Activated naive CD4-positive, alpha-beta T cell treated with anti-CD3 and anti-CD28 coated beads, Interleukin-2, amount 50 U/mL, for 24 hours (primary cell): ENCODE data around the gene KASH5.

Experiments used
- H3K27ac Mint-ChIP-seq: one replicate; pipeline ENCODE4 v1.8.0; 2021; ENCODE audit warnings: mild to moderate bottlenecking, mixed read lengths
- H3K27me3 Mint-ChIP-seq: one replicate; pipeline ENCODE4 v1.8.0; 2021; ENCODE audit warnings: mixed read lengths
- H3K36me3 Mint-ChIP-seq: one replicate; pipeline ENCODE4 v1.8.0; 2021; ENCODE audit warnings: mixed read lengths
- H3K4me1 Mint-ChIP-seq: one replicate; pipeline ENCODE4 v1.8.0; 2021; ENCODE audit warnings: mixed read lengths
- H3K4me3 Mint-ChIP-seq: one replicate; pipeline ENCODE4 v1.8.0; 2021; ENCODE audit warnings: mild to moderate bottlenecking, mixed read lengths
- H3K9me3 Mint-ChIP-seq: one replicate; pipeline ENCODE4 v1.8.0; 2021; ENCODE audit warnings: mixed read lengths

Gene KASH5

DNA sequence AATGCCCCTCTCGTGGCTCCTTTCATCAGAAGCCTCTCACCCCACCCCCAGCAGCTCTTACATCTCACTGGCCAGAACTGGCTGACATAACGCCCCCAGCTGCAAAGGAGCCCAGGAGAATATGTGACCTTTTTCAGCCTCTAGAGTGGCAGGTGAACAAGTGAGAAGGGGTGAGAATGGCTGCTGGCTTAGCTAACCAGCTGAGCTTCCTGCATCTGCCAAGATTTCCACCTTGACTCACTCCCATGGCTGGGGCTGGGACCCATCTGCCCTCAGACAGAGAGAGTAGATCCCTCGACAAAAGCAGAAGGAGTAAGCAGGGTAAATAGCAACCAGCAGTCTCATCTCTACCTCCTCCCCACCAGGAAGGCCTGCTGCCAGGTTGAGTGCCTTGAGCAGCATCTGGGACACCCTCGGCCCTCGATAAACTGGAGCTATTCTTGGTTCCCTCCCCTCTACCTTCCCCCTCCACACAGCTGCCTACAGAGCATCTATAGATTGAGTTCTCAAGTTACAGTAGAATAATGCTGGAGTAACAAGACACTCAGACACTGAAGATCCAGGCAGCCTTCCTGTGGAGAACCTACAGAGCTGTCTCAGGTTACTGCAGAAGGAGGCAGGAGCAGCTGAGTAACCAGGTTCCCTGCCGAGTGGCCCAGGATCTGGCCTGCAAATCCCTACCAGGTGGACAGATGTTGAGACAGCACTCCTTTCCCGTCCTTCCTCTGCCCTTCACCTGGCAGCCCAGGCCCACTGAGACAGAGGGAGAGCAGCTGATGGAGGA is 15.5 kb downstream of the KASH5 start:
- Mint-ChIP-seq H3K4me3 (no peak overlapping the region), H3K36me3 (no peaks in the 10 kb centered on the region), H3K4me1 (peaks cover 19% of the 10 kb centered on the region), H3K27me3 (no peaks in the 10 kb centered on the region), H3K9me3 (no peaks in the 10 kb centered on the region), H3K27ac (peak overlapping the region; percentile 30)

DNA sequence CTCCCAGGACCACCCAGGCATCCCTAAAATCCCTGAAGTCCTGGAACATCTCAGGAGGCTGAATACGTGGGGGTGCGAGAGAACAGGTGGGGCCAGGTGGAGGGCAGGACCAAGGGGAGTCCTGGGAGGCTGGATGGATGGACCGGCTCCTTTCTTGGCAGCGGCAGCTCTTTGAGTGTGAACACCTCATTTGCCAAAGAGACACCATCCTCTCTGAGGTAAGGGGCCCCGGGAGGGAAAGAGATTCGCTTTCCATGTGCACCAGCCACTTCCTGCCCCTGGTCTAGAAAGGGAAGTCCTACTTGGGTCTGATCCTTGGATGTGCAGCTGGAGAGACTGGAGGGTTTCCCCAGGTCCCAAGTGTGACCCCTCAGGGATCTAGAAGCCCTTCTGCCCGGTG is 19.0 kb downstream of the KASH5 start:
- peaks cover 43% of the 10 kb centered on the region for H3K4me1 Mint-ChIP-seq
- no peaks in the 10 kb centered on the region for H3K36me3 Mint-ChIP-seq
- H3K27me3 Mint-ChIP-seq = no peaks in the 10 kb centered on the region
- H3K27ac Mint-ChIP-seq = no peak overlapping the region
- no peak overlapping the region for H3K4me3 Mint-ChIP-seq
- no peaks in the 10 kb centered on the region for H3K9me3 Mint-ChIP-seq

DNA sequence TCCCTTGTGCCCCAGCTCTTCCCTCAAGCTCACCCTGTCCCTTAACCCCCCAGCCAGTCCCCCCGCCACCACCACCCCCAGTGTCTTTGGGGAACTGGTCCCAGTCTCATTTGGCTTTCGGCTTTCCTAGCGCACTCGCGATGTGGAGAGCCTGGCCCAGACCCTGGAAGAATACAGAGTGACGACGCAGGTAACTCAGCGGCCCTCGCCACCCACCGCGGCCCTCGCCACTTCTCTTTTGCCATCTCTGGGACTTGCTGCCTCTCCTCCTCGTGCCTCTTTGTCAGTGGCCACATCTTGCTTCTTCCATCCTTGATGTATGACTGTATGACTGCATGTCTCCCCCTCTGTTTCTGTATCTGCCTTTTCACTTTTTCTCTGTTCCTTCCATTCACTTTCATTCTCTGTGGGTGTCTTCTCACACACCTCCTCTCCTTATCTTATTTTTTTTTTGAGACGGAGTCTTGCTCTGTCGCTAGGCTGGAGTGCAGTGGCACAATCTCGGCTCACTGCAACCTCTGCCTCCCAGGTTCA is 19.5 kb downstream of the KASH5 start:
- no peaks in the 10 kb centered on the region for H3K27me3 Mint-ChIP-seq
- H3K4me3 Mint-ChIP-seq = no peak overlapping the region
- H3K36me3 Mint-ChIP-seq = no peaks in the 10 kb centered on the region
- peak overlapping the region; percentile 26 for H3K27ac Mint-ChIP-seq
- H3K4me1 Mint-ChIP-seq = peaks cover 48% of the 10 kb centered on the region
- no peaks in the 10 kb centered on the region for H3K9me3 Mint-ChIP-seq

DNA sequence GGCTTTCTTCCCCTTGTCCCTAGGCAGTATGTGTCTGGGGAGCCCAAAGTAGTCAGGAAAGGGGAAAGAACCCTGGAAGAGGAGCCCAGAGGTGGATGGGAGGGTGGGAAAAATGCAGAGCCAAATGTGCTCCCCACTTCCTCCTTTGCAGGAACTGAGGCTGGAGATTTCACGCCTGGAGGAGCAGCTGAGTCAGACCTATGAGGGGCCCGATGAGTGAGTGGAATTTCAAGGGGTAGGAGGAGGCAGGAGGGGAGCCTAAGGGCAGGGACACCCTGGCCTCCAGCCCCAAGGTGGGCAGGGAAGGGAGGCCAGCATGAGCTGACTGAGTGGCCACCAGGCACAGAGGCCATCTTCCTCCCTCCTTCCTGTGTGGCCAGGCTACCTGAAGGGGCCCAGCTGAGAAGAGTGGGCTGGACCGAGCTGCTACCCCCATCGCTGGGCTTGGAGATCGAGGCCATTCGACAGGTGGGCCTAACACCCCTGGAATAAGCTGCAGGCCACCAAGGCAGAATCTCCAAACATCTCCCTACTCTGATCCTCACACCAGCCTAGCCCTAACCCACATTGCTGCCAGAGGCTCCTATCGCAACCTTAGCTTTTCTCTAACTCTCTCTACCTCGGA is 20.9 kb downstream of the KASH5 start:
- peak overlapping the region; percentile 52 for H3K27ac Mint-ChIP-seq
- no peaks in the 10 kb centered on the region for H3K9me3 Mint-ChIP-seq
- H3K4me3 Mint-ChIP-seq = peak overlapping the region; percentile 47
- H3K4me1 Mint-ChIP-seq = peaks cover 49% of the 10 kb centered on the region
- H3K36me3 Mint-ChIP-seq = no peaks in the 10 kb centered on the region
- no peaks in the 10 kb centered on the region for H3K27me3 Mint-ChIP-seq

DNA sequence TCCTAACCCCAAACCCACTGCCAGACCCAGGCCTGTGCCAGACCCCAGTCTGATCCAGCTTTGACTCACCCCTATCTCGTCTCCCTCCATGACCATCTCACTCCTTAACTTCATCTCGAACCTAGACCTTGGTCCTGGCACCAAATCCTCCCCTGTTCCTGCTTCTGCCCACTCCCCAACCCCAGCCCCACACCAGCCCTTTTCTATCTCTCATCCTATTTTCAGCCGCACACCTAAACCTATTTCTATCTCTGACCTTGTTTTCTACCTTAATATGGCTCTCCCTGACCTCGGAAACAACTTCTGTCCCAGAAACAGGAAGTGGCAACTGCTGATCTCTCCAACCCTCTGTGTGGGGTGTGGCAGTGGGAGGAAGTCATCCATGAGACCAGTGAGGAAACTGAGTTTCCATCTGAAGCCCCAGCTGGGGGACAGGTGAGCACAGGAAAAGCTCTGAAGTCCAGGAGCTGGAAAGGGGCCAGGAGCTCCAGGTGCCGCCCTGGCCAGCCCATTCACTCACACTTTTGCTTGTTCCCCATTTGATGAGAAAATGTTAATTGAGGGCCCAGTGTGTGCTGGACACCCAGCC is 21.5 kb downstream of the KASH5 start:
- peaks cover 49% of the 10 kb centered on the region for H3K4me1 Mint-ChIP-seq
- no peaks in the 10 kb centered on the region for H3K27me3 Mint-ChIP-seq
- no peaks in the 10 kb centered on the region for H3K36me3 Mint-ChIP-seq
- peak overlapping the region; percentile 52 for H3K27ac Mint-ChIP-seq
- H3K9me3 Mint-ChIP-seq = no peaks in the 10 kb centered on the region
- peak overlapping the region; percentile 47 for H3K4me3 Mint-ChIP-seq

DNA sequence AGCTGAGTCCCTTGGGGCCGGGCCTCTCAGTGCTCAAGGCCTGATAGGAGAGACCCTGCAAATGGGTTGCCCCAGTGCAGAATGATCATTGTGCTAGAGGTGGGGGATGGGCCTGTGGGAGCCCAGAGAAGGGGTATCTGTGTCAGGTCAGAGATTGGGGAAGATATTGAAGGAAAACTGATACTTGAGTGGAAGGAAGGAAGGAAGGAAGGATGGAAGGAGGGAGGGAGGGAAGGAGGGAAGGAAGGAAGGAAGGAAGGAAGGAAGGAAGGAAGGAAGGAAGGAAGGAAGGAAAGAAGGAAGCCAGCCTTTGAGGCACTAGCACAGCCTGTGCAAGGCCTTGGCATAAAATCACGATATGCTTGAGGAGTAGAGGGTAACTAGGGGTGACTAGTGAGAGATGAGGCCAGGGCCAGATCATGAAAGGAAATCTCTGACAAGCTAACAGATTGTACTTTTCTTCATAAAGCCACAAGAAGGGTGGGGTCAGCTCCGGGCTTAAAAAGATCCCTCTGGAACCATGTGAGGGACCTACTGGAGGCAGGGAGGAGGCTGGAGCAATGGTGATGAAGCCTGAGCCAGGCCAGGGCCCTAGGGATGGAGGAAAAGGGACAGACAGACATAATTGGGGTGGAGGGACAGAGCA is 23.8 kb downstream of the KASH5 start:
- Mint-ChIP-seq H3K36me3 (no peaks in the 10 kb centered on the region), H3K9me3 (no peaks in the 10 kb centered on the region), H3K27ac (no peak overlapping the region), H3K4me3 (peak overlapping the region; percentile 4), H3K4me1 (peaks cover 49% of the 10 kb centered on the region), H3K27me3 (no peaks in the 10 kb centered on the region)

DNA sequence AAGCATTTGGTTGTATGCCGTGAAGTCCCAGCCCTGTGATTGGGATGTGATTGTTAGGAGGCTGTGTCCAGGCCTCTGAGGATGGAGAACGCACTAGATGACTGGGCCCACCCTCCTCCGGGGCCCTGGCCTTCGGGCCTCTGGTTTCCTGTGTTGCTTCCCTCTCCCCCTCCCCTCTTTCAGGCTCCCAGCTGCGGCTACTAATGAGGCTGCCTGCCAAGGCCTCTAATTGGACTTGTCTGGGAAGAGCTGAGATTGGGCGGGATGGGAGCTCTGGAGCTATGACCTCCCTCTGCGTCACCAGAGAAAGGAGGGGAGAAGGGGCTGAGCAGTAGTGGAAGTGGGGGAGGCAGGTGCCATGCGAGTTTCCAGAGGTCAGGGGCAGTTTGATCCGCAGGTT is 25.3 kb downstream of the KASH5 start:
- Mint-ChIP-seq H3K27me3 (peaks cover 4% of the 10 kb centered on the region), H3K27ac (no peak overlapping the region), H3K36me3 (no peaks in the 10 kb centered on the region), H3K4me3 (no peak overlapping the region), H3K4me1 (peaks cover 39% of the 10 kb centered on the region), H3K9me3 (no peaks in the 10 kb centered on the region)

DNA sequence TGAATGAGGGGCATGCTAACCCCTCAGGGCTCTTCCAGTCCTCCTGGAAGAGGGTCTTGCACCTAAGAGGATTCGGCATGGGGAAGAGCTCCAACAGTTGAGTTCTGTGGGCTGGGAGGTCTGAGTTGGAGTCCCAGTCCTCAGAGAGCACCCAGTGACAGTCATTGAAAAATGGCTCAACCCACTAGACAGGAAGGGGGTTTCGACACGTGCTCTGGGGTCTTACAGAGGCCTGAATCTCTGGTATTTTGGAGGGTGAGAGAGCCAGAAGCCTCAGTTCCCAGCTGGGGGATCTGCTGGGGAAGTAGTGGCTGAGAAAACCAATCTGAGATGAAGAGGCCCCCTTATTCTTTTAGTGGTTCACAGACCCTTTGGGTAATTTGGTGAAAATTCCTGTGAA is 26.2 kb downstream of the KASH5 start:
- H3K4me1 Mint-ChIP-seq = peaks cover 30% of the 10 kb centered on the region
- no peaks in the 10 kb centered on the region for H3K9me3 Mint-ChIP-seq
- H3K36me3 Mint-ChIP-seq = no peaks in the 10 kb centered on the region
- peaks cover 8% of the 10 kb centered on the region for H3K27me3 Mint-ChIP-seq
- no peak overlapping the region for H3K27ac Mint-ChIP-seq
- no peak overlapping the region for H3K4me3 Mint-ChIP-seq

DNA sequence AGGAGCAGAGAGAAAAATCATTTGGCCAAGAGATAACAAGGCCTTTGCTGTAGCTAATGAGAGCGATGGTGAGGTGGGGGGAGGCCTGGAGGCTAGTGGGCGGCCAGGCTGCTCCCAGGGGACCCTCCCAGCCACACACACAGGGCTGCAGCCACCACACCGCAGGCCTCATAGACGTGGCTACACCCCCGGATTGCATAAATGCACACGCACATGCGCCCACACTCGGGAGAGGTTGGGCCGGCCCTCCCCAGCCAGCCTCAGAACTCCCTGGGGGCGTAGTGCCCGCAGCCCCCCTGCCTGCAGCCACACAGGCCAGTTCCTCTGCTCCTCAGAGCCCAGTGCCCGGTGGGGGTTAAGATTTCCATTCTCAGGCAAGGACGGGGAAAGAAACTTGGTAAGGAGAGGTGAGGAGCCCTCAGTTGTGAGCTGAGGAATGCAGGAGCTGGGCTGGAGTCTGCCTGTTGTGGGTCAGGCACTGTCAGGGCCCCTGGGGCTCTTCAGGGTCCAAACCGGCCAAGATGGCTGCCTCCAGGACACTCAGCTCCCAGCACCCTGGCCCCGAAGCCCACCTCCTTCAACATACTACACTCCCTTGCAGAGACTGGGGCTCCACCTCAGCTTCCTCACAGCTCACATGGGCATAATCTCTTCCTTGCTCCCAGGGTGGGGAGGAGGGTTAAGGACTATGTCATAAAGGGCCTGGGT is 27.2 kb downstream of the KASH5 start:
- Mint-ChIP-seq H3K36me3 (no peaks in the 10 kb centered on the region), H3K27me3 (peaks cover 17% of the 10 kb centered on the region), H3K4me3 (no peak overlapping the region), H3K4me1 (peaks cover 20% of the 10 kb centered on the region), H3K27ac (peak overlapping the region; percentile 52), H3K9me3 (no peaks in the 10 kb centered on the region)

DNA sequence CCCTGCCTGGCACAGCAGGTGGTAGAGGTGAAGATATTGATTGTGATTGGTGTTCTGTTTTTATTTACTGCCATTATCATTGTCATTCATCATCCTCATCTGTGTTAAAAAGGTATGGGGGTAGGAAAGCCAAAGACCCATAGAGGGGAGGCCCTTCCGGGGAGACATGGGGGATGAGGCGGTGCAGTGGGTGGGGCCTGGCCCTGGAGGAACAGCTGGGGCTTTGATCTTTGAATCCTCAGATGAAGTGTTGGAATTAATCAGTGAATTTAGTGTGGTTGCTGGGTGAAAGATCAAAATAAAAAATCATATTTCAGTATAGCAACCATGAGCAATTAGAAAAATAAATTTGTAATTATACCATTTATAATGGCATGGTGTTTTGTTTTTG is 27.8 kb downstream of the KASH5 start:
- no peaks in the 10 kb centered on the region for H3K36me3 Mint-ChIP-seq
- peak overlapping the region; percentile 52 for H3K27ac Mint-ChIP-seq
- H3K9me3 Mint-ChIP-seq = no peaks in the 10 kb centered on the region
- H3K4me3 Mint-ChIP-seq = no peak overlapping the region
- peaks cover 19% of the 10 kb centered on the region for H3K4me1 Mint-ChIP-seq
- peaks cover 20% of the 10 kb centered on the region for H3K27me3 Mint-ChIP-seq

DNA sequence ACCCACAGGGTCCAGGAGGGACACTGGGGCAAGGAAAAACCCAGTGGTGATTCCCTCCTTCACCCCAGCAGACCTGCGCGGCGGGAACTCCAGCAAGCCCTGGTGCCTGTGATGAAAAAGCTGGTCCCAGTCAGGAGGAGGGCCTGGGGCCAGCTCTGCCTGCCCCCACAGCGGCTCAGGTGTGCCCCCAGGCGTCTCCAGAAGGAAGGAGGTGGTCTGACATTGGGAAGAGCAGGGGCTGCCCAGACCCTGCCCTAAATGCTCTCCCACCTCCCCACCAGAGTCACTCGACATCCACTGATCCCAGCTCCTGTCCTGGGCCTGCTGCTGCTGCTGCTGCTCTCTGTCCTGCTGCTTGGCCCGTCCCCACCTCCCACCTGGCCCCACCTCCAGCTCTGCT is 29.0 kb downstream of the KASH5 start:
- Mint-ChIP-seq H3K27me3 (peaks cover 30% of the 10 kb centered on the region), H3K36me3 (no peaks in the 10 kb centered on the region), H3K4me1 (peaks cover 18% of the 10 kb centered on the region), H3K27ac (no peak overlapping the region), H3K9me3 (no peaks in the 10 kb centered on the region), H3K4me3 (no peak overlapping the region)

DNA sequence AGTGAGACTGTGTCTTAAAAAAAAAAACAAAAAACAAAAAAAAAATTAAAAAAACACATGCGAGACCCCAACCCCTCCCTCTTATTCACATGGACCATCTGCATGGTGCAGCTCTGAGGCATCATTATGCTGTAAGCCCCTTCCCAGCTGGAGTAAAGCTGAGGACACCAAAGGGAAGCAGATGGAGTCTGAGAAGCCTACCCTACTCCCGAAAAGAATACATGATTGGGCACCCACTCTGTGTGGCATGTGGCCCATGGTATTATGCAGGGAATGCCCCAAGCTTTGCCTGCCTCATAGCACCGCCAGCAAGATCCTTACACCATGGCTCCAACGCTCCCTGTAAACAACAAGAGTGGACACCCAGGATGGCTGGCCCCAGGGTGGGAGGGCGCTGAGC is 30.5 kb downstream of the KASH5 start:
- Mint-ChIP-seq H3K27ac (no peak overlapping the region), H3K36me3 (no peaks in the 10 kb centered on the region), H3K9me3 (no peaks in the 10 kb centered on the region), H3K27me3 (peaks cover 36% of the 10 kb centered on the region), H3K4me3 (no peak overlapping the region), H3K4me1 (peaks cover 22% of the 10 kb centered on the region)

DNA sequence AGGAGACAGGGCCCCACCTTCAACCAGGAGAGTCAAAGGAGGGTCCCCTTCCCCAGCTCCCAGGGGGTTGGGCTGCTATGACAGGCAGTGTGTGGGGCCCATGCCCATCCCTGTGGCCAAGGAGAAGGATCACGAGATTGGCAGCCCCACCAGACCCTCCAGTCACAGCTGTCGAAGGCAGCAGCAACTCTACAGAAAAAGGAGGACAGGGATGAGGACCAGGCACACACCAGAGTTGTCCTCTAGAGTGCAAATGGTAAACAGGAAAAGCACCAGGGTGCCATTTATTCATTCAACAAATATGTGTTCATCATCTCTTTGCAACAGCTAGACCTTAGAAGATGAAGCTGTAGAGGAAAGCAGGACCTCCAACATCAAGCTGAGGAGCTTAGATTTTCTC is 31.1 kb downstream of the KASH5 start:
- Mint-ChIP-seq H3K9me3 (no peaks in the 10 kb centered on the region), H3K27ac (no peak overlapping the region), H3K4me1 (peaks cover 28% of the 10 kb centered on the region), H3K27me3 (peaks cover 41% of the 10 kb centered on the region), H3K36me3 (no peaks in the 10 kb centered on the region), H3K4me3 (no peak overlapping the region)

DNA sequence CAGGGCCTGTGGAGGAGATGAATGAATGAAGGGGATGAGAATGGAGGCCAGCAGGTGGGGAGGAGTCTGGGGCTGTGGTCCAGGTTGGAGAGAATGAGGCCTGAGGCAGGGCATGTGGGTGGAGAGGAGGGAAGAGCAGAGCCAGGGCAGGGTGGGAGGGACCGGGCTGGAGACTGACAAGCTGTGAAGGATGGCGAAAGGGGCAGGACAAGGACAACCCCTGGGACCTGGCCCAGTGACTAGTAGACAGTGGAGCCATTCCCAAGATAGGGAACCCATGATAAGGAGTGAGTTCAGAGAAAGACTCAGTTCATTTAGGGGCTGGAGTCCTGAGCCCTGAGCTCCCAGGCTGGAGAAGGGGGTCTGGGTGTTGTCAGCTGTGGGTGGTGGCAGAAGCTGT is 32.2 kb downstream of the KASH5 start:
- no peaks in the 10 kb centered on the region for H3K9me3 Mint-ChIP-seq
- H3K27ac Mint-ChIP-seq = no peak overlapping the region
- peaks cover 30% of the 10 kb centered on the region for H3K4me1 Mint-ChIP-seq
- H3K4me3 Mint-ChIP-seq = no peak overlapping the region
- H3K36me3 Mint-ChIP-seq = no peaks in the 10 kb centered on the region
- H3K27me3 Mint-ChIP-seq = peaks cover 46% of the 10 kb centered on the region
